Measurements from ENCODE around the gene TMEM44. TPM values are rescaled to one million over a fixed set of nuclear protein-coding genes. Genes with fewer than 3 reads are reported as not detected.

TMEM44 gene
- total and polyA plus RNA-seq, 7 experiments from 2014 or later, result 0.33 to 2.6 (median 1.3) TPM

- H3K9me3 ChIP-seq (ENCODE audit: control insufficient read depth in 2 of 3, low read length in 3 of 3), result no peaks in the 10 kb centered on the region
- no peak for ATAC-seq
- Mint-ChIP-seq H3K27me3 (peaks cover 15 to 36% (median 25%) of the 10 kb centered on the region in 5 donors), H3K27ac (no peak overlapping the region), H3K36me3 (no peaks in the 10 kb centered on the region), H3K9me3 (no peaks in the 10 kb centered on the region), H3K4me3 (no peak overlapping the region), H3K4me1 (peaks cover 0 to 15% (median 0%) of the 10 kb centered on the region in 7 donors)
- no peak for DNase-seq
- POLR2A ChIA-PET, result no interaction called here
- no peak overlapping the region for H3K27ac ChIP-seq (ENCODE audit: low read depth, low read length)
- H3K27me3 ChIP-seq (ENCODE audit: control insufficient read depth in 2 of 2, insufficient read depth in 2 of 2, low read length in 2 of 2), result no peaks in the 10 kb centered on the region
- no peaks in the 10 kb centered on the region for H3K4me1 ChIP-seq (ENCODE audit: control insufficient read depth in 2 of 2, insufficient read depth in 2 of 2, low read length in 2 of 2)
- H3K36me3 ChIP-seq (ENCODE audit: control insufficient read depth in 2 of 3, insufficient read depth in 3 of 3, low read length in 3 of 3), result no peaks in the 10 kb centered on the region
- CTCF ChIA-PET, result no interaction called here
- intact Hi-C loops (cut with micrococcal nuclease), result no loop called here
- H3K4me3 ChIP-seq (ENCODE audit: low read length), result no peak overlapping the region
Observed at GRCh38 chr3:194569252-194569651, 64.0 kb downstream of the TMEM44 start.

- CTCF ChIA-PET, result interaction anchor here (0.6 kb wide), 1 partner anchor 86 kb away, joined by 3 read pairs; no protein-coding TSS in a partner anchor
- Histone ChIP-seq H3K27me3 (ENCODE audit: control insufficient read depth in 2 of 2, insufficient read depth in 2 of 2, low read length in 2 of 2) (no peaks in the 10 kb centered on the region), H3K36me3 (ENCODE audit: control insufficient read depth in 2 of 3, insufficient read depth in 3 of 3, low read length in 3 of 3) (no peaks in the 10 kb centered on the region), H3K9me3 (ENCODE audit: control insufficient read depth in 2 of 3, low read length in 3 of 3) (no peaks in the 10 kb centered on the region), H3K4me3 (ENCODE audit: low read length) (no peak overlapping the region), H3K27ac (ENCODE audit: low read depth, low read length) (no peak overlapping the region), H3K4me1 (ENCODE audit: control insufficient read depth in 2 of 2, insufficient read depth in 2 of 2, low read length in 2 of 2) (no peaks in the 10 kb centered on the region)
- Mint-ChIP-seq H3K36me3 (no peaks in the 10 kb centered on the region), H3K4me3 (no peak overlapping the region), H3K9me3 (no peaks in the 10 kb centered on the region), H3K27me3 (peaks cover 0 to 14% (median 4%) of the 10 kb centered on the region in 5 donors), H3K4me1 (no peaks in the 10 kb centered on the region), H3K27ac (no peak overlapping the region)
- no peak for DNase-seq
- ATAC-seq, result no peak
- POLR2A ChIA-PET, result no interaction called here
- intact Hi-C loops (cut with micrococcal nuclease), result no loop called here
Observed at GRCh38 chr3:194565597-194566190, 67.5 kb downstream of the TMEM44 start.

GRCh38 chr3:194562986-194563385 lies 70.2 kb downstream of the TMEM44 start:
- no peak overlapping the region for H3K4me3 ChIP-seq (ENCODE audit: low read length)
- Mint-ChIP-seq H3K4me3 (no peak overlapping the region), H3K36me3 (no peaks in the 10 kb centered on the region), H3K27me3 (peaks cover 0 to 14% (median 4%) of the 10 kb centered on the region in 5 donors), H3K27ac (no peak overlapping the region), H3K9me3 (no peaks in the 10 kb centered on the region), H3K4me1 (no peaks in the 10 kb centered on the region)
- ChIA-PET CTCF (no interaction called here), POLR2A (no interaction called here)
- no peaks in the 10 kb centered on the region for H3K36me3 ChIP-seq (ENCODE audit: control insufficient read depth in 2 of 3, insufficient read depth in 3 of 3, low read length in 3 of 3)
- no peaks in the 10 kb centered on the region for H3K9me3 ChIP-seq (ENCODE audit: control insufficient read depth in 2 of 3, low read length in 3 of 3)
- H3K27me3 ChIP-seq (ENCODE audit: control insufficient read depth in 2 of 2, insufficient read depth in 2 of 2, low read length in 2 of 2), result no peaks in the 10 kb centered on the region
- no peak overlapping the region for H3K27ac ChIP-seq (ENCODE audit: low read depth, low read length)
- DNase-seq (no peak), ATAC-seq (no peak)
- no peaks in the 10 kb centered on the region for H3K4me1 ChIP-seq (ENCODE audit: control insufficient read depth in 2 of 2, insufficient read depth in 2 of 2, low read length in 2 of 2)
- intact Hi-C loops (cut with micrococcal nuclease), result no loop called here

- Mint-ChIP-seq H3K36me3 (no peaks in the 10 kb centered on the region), H3K9me3 (no peaks in the 10 kb centered on the region), H3K4me1 (peaks cover 0 to 7% (median 5%) of the 10 kb centered on the region in 7 donors), H3K27ac (no peak overlapping the region), H3K27me3 (peaks cover 0 to 14% (median 0%) of the 10 kb centered on the region in 5 donors), H3K4me3 (no peak overlapping the region)
- Histone ChIP-seq H3K4me3 (ENCODE audit: low read length) (no peak overlapping the region), H3K4me1 (ENCODE audit: control insufficient read depth in 2 of 2, insufficient read depth in 2 of 2, low read length in 2 of 2) (no peaks in the 10 kb centered on the region), H3K36me3 (ENCODE audit: control insufficient read depth in 2 of 3, insufficient read depth in 3 of 3, low read length in 3 of 3) (no peaks in the 10 kb centered on the region), H3K27me3 (ENCODE audit: control insufficient read depth in 2 of 2, insufficient read depth in 2 of 2, low read length in 2 of 2) (no peaks in the 10 kb centered on the region), H3K9me3 (ENCODE audit: control insufficient read depth in 2 of 3, low read length in 3 of 3) (no peaks in the 10 kb centered on the region), H3K27ac (ENCODE audit: low read depth, low read length) (no peak overlapping the region)
- intact Hi-C loops (cut with micrococcal nuclease), result no loop called here
- DNase-seq (no peak), ATAC-seq (peak; percentile 47)
- POLR2A ChIA-PET, result no interaction called here
- CTCF ChIA-PET, result no interaction called here
Observed at GRCh38 chr3:194561306-194561974, 71.8 kb downstream of the TMEM44 start.

- ChIA-PET CTCF (no interaction called here), POLR2A (no interaction called here)
- Mint-ChIP-seq H3K4me1 (peaks cover 0 to 8% (median 5%) of the 10 kb centered on the region in 7 donors), H3K4me3 (no peak overlapping the region), H3K36me3 (no peaks in the 10 kb centered on the region), H3K27ac (no peak overlapping the region), H3K9me3 (no peaks in the 10 kb centered on the region), H3K27me3 (peaks cover 0 to 10% (median 0%) of the 10 kb centered on the region in 5 donors)
- Histone ChIP-seq H3K27me3 (ENCODE audit: control insufficient read depth in 2 of 2, insufficient read depth in 2 of 2, low read length in 2 of 2) (no peaks in the 10 kb centered on the region), H3K9me3 (ENCODE audit: control insufficient read depth in 2 of 3, low read length in 3 of 3) (no peaks in the 10 kb centered on the region), H3K27ac (ENCODE audit: low read depth, low read length) (no peak overlapping the region), H3K4me1 (ENCODE audit: control insufficient read depth in 2 of 2, insufficient read depth in 2 of 2, low read length in 2 of 2) (no peaks in the 10 kb centered on the region), H3K4me3 (ENCODE audit: low read length) (no peak overlapping the region), H3K36me3 (ENCODE audit: control insufficient read depth in 2 of 3, insufficient read depth in 3 of 3, low read length in 3 of 3) (no peaks in the 10 kb centered on the region)
- DNase-seq (no peak), ATAC-seq (no peak)
- intact Hi-C loops (cut with micrococcal nuclease), result no loop called here
Observed at GRCh38 chr3:194560047-194560446, 73.2 kb downstream of the TMEM44 start.

GRCh38 chr3:194559530-194559929 lies 73.7 kb downstream of the TMEM44 start:
- H3K4me1 Mint-ChIP-seq, result peaks cover 0 to 8% (median 5%) of the 10 kb centered on the region in 7 donors
- intact Hi-C loops (cut with micrococcal nuclease), result no loop called here
- no peaks in the 10 kb centered on the region for H3K36me3 ChIP-seq (ENCODE audit: control insufficient read depth in 2 of 3, insufficient read depth in 3 of 3, low read length in 3 of 3)
- ATAC-seq (no peak), DNase-seq (no peak)
- ChIA-PET CTCF (interaction anchor here (0.6 kb wide), 1 partner anchor 92 kb away, joined by 3 read pairs; no protein-coding TSS in a partner anchor), POLR2A (no interaction called here)
- no peaks in the 10 kb centered on the region for H3K9me3 Mint-ChIP-seq
- H3K27ac Mint-ChIP-seq, result no peak overlapping the region
- H3K4me3 Mint-ChIP-seq, result no peak overlapping the region
- no peaks in the 10 kb centered on the region for H3K36me3 Mint-ChIP-seq
- no peaks in the 10 kb centered on the region for H3K4me1 ChIP-seq (ENCODE audit: control insufficient read depth in 2 of 2, insufficient read depth in 2 of 2, low read length in 2 of 2)
- H3K27ac ChIP-seq (ENCODE audit: low read depth, low read length), result no peak overlapping the region
- peaks cover 0 to 7% (median 0%) of the 10 kb centered on the region in 5 donors for H3K27me3 Mint-ChIP-seq
- H3K27me3 ChIP-seq (ENCODE audit: control insufficient read depth in 2 of 2, insufficient read depth in 2 of 2, low read length in 2 of 2), result no peaks in the 10 kb centered on the region
- no peaks in the 10 kb centered on the region for H3K9me3 ChIP-seq (ENCODE audit: control insufficient read depth in 2 of 3, low read length in 3 of 3)
- H3K4me3 ChIP-seq (ENCODE audit: low read length), result no peak overlapping the region
